Activated CD8-positive, alpha-beta memory T cell treated with anti-CD3 and anti-CD28 coated beads, Interleukin-2, amount 50 U/mL, for 24 hours (primary cell): ENCODE measurements around the gene TAB2.

Source experiments
- DNase-seq: peaks from one replicate; pipeline ENCODE4 v3.0.0-alpha.2; 2020; ENCODE audit errors: extremely low read depth

The TAB2 gene, protein sequence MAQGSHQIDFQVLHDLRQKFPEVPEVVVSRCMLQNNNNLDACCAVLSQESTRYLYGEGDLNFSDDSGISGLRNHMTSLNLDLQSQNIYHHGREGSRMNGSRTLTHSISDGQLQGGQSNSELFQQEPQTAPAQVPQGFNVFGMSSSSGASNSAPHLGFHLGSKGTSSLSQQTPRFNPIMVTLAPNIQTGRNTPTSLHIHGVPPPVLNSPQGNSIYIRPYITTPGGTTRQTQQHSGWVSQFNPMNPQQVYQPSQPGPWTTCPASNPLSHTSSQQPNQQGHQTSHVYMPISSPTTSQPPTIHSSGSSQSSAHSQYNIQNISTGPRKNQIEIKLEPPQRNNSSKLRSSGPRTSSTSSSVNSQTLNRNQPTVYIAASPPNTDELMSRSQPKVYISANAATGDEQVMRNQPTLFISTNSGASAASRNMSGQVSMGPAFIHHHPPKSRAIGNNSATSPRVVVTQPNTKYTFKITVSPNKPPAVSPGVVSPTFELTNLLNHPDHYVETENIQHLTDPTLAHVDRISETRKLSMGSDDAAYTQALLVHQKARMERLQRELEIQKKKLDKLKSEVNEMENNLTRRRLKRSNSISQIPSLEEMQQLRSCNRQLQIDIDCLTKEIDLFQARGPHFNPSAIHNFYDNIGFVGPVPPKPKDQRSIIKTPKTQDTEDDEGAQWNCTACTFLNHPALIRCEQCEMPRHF

DNA sequence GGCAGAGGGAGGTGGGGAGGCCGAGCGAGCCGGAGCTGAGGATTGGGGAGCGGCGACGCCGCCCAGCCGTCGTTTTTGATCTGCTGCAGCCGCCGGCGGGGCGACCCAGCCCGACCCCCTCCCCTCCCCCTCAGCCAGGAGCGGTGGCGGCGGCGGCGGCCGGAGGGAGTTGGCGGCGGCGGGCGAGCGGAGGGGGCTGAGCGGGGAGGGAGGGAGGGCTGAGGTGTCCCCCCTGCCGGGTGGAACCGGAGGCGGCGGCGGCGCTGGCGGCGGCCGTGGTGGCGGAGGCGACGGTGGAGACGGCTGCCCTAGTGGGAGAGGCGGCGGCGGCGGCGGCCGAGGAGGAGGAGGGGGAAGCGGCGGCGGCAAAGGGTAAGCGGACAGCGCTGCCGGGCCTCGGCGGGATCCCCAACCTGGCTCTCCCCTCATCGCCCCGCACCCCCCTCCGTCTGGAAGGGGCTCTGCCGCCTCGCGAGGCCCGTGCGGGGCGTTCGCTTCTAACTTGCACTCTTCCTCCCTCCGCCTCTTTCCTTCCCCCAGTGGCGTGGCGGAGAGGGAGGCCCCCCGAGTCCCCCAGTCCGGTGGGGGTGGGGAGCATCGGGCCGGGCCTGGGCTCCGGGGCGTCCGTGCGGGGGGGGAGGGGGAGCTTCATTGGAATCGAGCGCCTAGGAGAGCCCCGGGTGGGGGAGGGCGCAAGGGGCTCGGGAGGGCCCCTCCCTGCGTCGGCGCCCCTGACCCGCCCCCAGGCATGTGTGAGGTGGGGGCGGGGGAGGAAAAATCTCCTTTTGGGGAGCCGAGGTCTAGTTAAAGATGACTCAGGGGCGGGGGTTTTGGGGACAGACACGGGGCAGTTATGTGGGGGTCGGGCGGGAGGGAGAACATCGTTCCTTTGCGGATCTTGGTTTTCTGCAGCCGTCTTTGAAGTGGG lies at the start of gene TAB2:
Gene TAB2 (plus strand): TSS at position 69 of the 928 bp plus-strand sequence. CDS start 52,286 bp downstream, outside the sequence.
- peak; percentile 58 for DNase-seq

DNA sequence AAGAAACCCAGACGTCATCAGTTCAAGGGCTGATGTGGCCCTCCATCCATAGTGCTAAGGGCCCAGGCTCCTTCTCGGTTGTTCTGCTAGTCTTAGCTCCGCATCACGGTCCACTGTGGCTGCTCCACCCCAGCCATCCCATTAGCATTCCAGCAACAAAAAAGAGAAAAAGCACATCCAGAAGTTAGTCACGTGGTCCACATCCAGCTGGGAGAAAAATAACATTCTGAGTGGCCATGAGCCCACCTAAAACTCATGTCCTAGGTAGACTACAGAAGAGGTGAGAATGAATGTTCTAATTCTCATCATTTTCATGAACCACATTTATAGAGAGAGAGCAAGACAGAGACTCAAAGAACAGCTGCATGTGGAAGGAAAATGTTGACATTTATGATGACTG lies 49.4 kb upstream of the TAB2 start:
- DNase-seq, result no peak

DNA sequence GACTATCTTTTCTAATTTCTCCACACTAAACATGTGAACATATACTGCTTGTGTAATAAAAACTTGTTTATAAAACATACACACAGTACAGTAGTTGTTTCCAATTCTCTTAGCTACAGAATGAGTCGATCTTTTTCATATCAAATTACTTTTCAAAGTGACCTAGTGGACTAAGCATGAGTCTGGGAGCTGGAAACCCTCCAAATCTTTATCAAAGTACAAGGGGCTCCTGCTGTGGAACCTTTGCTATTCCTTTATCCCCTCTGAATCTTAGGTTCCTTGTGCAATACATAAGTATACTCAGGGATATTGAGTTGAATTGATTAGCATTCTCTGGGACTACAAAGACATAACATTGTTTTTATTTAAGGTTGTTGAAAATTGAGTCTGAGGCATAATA lies 48.7 kb upstream of the TAB2 start:
- DNase-seq, result no peak

DNA sequence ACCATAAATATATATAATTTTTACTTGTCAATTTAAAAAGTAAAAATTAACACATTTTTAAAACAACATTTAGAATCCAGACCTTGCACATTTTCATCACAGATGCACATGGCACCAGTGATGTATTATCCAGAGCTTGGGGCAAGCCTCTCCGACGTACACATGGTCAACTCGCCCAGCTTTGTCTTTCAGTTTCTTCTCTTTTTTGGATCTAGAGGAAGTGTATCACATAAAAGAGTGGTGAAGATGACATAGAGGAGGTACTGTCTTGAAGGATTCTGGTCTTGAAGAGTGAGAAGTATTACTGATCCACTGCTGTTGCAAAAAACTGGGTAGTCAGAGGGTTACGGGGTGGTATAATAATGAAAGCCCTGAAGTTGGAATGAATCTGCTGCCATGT lies 46.9 kb upstream of the TAB2 start:
- DNase-seq, result no peak

DNA sequence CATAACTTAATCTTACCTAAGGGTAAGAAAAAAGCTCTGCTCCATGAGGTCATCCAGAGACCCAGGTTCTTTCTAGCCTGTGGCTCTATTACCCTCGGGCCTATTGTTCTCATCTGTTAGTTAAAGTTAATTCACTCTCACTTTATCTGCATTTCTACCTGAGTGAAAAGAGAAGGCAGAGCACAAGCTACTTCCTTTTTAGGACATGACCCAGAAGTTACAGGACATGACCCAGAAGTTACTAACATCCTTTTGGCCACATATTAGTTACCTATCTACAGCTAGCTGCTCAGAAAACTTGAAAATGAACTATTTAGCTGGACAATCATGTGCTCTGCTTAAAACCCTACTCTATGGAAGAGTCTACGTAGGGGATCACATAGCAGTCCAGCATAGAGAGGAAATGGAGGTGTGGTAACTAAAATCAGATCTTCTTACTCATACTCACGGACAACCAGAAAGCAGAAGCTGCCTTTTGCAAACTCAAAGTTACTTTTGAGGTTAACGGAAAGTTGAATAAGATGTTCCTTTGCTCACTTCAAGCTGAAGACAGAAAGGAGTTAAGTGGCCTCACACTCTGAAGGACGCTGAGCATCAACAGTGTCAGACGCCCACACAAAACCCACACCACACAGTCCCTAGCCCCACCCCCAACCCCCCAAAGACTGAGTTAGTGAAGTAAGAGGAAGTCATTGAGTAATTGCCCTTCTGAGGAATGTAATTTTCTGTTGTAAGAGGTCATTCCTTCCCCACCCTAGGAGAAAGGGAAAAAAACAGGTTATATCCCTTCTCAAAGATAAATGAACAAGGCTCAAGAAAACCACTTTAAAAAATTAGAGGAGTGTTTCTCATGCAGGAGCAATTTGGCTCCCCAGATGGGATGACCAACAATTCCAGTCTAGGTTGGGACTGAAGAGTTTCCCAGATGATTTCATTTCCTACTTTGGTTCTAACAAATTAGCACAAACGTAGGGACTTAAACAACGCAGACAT lies 45.9 kb upstream of the TAB2 start:
- peak; percentile 32 for DNase-seq

DNA sequence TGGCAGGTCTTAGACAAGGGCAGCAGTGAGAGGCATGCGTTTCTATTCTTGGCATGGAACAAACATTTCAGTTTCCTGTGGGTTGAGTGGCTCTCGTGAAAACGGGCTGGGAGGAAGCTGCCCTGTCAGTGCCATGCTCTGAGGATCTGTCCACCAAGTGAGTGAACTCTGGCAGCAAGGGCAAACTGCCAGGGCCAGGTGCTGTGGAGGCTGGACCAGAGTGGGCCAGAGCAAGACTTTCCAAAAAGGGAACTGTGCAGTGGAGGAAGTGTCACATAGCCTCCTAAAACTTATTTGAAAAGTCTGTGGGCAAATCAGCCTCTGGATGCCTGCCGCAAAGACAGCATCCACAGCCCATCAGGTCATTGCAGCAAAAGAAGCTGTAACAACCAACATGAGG lies 44.2 kb upstream of the TAB2 start:
- DNase-seq, result no peak

DNA sequence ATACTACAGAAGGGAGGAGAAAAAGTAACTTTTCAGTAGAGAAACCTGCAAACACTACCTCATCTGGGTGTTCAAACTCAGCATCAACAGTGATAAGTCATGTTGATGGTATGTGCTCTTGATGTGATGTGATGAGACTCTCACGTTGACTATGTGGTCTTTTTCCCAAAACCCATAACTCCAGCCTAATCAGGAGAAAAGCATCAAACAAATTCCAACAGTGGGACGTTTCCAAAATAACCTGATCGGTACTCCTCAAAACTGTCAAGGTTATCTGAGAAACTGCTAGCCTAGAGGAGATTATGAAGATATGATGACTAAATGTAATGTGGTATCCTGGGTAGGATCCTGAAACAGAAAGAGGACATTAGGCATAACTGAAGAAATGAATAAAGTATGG lies 41.9 kb upstream of the TAB2 start:
- DNase-seq, result no peak

DNA sequence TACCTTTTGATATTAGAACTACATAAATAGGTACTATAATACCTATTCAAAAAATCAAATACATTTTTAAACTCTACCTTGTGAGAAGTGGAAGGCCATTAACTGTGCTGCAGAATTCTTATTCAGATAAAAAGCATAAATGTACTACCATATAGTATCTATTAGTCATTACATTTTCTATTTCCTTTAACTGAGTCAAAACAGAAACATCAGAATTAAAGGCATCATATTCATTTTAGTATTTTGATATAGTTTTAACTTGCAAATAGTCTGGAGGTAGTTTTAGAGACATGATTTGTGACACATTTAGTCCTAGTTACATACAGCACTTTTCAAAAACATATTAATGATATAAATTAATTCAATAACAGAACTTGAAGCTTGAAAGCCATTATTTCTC lies 39.9 kb upstream of the TAB2 start:
- DNase-seq, result no peak

DNA sequence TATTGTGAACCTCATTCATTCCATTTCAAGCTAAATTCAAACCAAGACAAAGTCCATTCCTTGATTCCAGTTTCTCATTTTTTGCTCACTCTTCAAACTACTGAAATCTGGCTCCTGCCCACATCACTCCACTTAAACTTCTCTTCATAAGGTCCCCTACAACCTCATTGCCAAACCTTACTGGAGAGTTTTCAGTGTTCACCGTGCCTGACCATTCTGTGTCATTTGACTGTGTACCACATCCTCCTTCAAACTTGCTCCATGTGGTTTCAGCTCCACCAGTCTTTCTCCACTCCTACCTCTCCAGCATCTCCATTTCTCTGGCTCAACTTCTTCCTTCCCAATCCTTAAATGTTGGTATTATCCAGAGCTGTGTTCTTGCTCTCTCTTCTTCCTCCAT lies 38.5 kb upstream of the TAB2 start:
- DNase-seq, result no peak

DNA sequence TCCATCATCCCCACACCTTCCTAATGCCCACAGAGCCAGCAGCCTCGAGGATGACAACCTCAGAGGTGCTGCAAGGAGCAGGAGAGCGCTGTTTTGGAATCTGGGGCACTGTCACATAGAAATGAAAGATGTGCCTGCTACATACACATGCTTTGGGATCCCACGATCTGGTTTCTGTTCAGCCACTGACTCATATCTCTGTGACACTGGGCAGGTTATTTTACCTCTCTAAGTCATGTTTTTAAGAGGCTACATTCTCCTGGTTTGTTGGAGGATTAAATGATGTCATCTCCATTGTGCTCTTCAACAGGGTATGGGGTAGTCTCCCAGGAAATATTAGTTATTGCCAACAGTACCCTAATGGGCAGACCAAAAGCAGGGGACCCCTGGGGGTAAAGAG lies 32.6 kb upstream of the TAB2 start:
- no peak for DNase-seq

DNA sequence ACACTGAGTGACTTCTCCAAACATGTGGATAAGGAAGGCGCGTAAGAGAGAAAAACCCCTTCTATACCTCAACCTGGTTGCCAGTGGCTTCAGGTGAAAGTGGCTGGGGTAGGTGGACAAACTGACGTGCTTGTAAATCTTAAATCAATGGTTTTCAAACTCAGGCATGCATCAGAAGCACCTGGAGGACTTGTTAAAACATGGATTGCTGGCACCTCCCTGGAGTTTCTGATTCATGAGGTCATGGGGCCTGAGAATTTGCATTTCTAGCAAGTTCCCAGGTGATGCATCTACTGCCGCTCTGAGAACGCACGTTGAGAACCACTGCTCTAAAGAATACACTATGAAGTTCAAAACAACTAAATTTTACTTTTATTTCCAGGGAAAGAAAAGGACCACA lies 31.9 kb upstream of the TAB2 start:
- DNase-seq, result no peak

DNA sequence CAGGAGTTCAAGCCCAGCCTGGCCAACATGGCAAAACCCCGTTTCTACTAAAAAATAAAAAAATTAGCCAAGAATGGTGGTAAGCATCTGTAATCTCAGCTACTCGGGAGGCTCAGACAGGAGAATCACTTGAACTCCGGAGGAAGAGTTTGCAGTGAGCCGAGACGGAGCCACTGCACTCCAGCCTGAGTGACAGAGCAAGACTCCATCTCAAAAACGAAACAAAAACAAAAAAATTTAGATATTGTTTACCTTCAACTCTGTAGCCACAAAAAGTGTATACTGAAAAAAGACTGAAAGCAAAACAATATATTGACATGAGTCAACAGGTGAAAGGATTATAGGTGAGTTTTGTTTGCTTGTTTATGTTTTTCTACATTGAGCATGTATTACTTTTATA lies 30.6 kb upstream of the TAB2 start:
- DNase-seq, result no peak

DNA sequence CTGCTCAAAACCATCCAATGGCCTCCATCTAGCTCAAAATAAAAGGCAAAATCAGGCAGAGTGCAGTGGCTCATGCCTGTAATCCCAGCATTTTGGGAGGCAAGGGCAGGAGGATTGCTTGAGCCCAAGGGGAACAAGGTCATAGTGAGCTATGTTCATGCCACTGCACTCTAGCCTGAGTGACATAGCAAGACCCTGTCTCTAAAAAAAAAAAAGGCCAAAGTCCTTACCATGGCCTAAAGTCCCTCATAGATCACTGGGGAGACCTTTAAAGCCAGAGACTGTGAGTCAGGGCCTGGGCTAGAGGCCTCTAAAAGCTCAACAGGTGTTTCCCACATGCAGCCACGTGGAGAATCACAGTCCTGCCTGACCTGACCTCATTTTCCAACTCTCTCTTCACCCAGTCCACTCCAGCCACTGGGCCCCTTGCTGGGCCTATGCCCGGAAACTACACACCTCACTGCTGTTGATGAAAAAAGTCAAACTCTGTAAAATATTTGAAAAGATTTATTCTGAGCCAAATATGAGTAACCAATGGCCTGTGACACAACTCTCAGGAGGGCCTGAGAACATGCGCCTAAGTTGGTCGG lies 28.2 kb upstream of the TAB2 start:
- DNase-seq, result no peak

DNA sequence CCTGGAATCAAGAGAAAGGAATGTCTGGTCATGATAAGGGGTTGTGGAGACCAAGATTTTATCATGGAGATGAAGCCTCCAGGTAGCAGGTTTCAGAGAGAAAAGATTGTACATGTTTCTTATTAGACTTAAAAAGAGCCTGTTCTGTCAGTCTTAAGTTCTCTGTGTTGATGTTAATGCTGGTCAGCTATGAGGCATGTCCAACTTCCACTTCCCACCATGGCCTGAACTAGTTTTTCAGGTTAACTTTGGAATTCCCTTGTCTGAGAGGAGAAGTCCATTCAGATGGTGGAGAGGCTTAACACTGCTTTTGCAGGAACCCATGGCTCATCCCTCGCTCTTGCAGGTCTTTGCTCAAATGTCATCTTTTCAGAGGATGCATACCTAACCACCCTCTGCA lies 27.5 kb upstream of the TAB2 start:
- DNase-seq, result no peak

DNA sequence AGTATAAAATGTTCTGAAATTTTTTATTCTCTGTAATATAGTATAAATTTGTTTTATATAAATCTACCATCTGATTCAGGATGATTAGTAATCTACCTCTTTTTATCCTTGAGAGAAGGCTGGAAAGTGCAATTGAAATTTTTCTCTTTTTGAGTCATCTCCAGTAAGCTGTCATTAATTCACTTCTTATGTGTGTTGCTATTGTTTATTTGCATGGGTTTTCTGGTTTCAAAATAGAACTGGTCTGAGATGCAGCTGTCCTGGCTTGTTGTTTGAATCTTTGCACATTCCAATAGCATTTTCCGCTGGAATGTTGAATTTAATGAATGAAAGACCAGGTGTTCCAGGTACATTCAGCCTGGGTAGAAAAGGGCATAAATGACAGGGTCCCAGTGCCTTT lies 24.3 kb upstream of the TAB2 start:
- no peak for DNase-seq

DNA sequence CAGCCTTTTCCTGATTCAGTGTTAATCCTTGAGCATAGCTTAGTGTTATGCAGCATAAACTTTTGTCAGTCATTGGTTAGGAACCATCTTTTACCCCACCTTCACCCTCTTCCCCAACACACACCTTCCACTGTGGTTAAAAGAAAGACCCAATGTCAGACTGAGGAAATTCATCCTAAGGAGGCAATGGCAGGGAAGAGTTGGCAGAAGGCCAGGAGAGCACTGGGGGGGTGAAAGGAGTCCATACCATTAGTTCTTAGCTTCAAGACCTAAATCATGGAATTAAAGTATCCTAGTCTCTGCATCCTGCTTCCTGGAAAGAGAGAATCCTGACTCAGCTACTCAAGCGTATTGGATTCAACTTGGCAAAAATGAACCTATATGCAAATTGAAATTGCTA lies 16.9 kb upstream of the TAB2 start:
- no peak for DNase-seq

DNA sequence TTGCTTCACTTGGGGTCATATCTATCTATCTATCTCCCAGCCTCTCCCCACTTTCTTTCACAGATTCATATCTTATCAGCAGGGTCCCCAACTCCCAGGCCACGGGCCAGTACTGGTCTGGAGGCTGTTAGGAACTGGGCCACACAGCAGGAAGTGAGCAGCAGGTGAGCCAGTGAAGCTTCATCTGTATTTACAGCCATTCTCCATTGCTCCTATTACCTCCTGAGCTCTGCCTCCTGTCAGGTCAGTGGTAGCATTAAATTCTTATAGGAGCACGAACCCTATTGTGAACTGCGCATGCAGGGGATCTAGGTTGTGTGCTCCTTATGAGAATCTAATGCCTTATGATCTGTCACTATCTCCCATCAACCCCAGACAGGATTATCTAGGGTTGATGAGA lies 14.8 kb upstream of the TAB2 start:
- DNase-seq, result no peak

DNA sequence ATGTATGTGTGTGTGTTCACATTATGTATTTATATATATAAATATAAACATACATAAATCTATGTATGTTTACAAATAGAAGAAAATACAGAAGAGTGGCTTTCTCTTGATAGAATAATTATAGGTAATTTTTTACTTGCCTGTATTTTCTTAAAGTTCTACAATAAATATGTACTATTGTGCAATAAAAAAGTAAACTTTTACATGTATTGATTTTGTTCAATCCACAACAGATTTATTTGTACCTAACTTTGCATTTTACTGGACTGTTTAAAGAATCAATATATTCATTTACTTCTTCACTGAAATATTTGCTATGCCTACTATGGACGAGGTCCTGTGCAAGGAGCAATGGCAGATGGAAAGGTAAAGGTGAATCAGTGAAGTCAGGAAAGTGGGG lies 14.0 kb upstream of the TAB2 start:
- no peak for DNase-seq

DNA sequence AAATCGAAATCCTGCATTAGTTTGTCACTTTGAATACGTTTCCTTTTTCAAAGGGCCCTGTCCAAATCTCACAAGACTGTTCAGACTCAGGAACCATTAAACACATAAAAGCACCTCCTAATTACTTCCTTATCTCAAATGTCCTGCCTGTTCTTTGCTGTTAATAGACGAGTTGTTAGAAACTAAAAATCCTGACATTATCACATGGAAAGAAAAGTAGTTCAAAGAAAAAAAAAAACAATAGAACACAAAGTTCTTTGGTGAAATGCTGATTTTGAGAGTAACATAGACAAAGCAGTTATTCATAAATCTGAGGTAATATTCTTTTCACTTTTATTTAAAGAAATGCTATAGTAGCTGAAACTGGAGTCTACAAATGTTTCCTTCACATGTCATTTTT lies 12.1 kb upstream of the TAB2 start:
- DNase-seq, result no peak

DNA sequence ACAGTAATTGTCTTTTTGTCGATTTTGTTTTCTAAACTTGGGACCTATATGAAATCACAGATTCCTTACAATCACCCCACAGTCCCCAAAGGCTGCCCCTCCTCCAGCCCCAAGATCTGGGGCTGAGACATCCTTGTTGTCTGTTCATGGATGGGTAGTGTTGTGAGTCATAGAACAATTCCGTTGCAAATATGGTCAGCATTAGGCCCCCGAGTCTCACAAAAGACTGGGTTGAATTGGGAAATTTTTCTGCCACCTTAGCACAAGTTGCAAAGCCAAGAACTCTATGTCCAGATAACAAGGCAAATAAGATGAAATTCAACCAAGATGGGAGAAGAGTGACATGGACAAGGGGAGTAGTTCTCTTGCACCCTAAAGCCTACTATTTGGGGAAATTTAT lies 10.5 kb upstream of the TAB2 start:
- DNase-seq, result no peak

DNA sequence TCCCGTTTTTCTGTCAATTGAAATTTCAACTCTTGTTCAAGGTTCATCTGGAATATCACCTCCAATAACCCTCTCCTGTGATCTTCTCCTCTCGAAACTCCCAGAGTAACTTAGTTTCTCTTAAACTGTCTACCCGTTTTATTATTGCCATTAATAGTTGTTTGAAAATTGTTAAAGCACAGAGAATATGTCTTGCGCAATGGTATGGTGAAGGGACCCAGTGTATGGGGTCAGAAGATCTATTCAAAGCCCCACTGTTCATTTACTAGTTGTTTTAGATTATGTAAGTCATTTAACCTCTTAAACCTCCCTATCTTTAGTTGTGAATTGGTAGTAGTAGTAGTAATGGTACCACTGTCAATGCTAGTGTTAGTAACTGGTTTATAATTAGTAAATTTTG lies 6.2 kb upstream of the TAB2 start:
- no peak for DNase-seq
